Thyroid gland (tissue), 4 donors: ENCODE results near the gene MICAL3. TPM values are rescaled to one million over a fixed set of nuclear protein-coding genes. Genes with fewer than 3 reads are reported as not detected.

Experiments
- DNase-seq, 2 donors: peaks; one replicate each; pipeline ENCODE4 v3.0.0-alpha.2; 2019
- H3K27ac ChIP-seq, 3 donors: fragments of 200-600 bp; sonication (generic); 1 replicate in 2 of 3; 2 replicates in 1 of 3; pipeline ENCODE4 v1.5.1; 2016 to 2019; ENCODE audit warnings: mild to moderate bottlenecking in 1 of 3, moderate library complexity in 1 of 3
- H3K27me3 ChIP-seq: fragments of 200-600 bp; sonication (generic); one replicate; pipeline ENCODE4 v1.5.1; 2019
- H3K36me3 ChIP-seq, 2 donors: fragments of 200-600 bp; sonication (generic); one replicate each; pipeline ENCODE4 v1.5.1; 2016 to 2019
- H3K4me1 ChIP-seq, 2 donors: fragments of 200-600 bp; sonication (generic); one replicate each; pipeline ENCODE4 v1.5.1; 2017 to 2019
- H3K4me3 ChIP-seq, 3 donors: fragments of 200-600 bp; sonication (generic); replicated peaks in 1 of 3; 1 replicate in 2 of 3; 2 replicates in 1 of 3; pipeline ENCODE4 v1.5.1; 2016; ENCODE audit warnings: mild to moderate bottlenecking in 1 of 3
- H3K9me3 ChIP-seq: fragments of 200-600 bp; sonication (generic); one replicate; pipeline ENCODE4 v1.5.1; 2017
- CTCF ChIP-seq, 6 experiments: fragments of 200-600 bp in 3 of 6; fragments of 450-650 bp in 3 of 6; sonication (generic) in 3 of 6; IDR thresholded peaks; one replicate each; pipeline ENCODE4 v1.5.1; 2016 to 2019; ENCODE audit warnings: antibody characterized with exemption in 6 of 6, mild to moderate bottlenecking in 2 of 6, inconsistent platforms in 1 of 6, moderate library complexity in 1 of 6
- POLR2A ChIP-seq, 2 donors: fragments of 450-650 bp; IDR thresholded peaks; one replicate each; pipeline ENCODE4 v1.6.1; 2017; ENCODE audit warnings: antibody characterized with exemption in 2 of 2, mild to moderate bottlenecking in 2 of 2, moderate library complexity in 1 of 2
- WGBS, 2 donors: methylation state at CpG; one replicate each; pipeline ENCODE4 v1.1.5; 2017; 5-methylcytosine and 5-hydroxymethylcytosine counted together
- intact Hi-C: fragments of 100-400 bp; cut with DNase I; formaldehyde crosslinking; loops from one replicate; pipeline ENCODE4 v1.15.1; 2023
- total RNA-seq, 4 donors: library from RNA; depleted of rRNA; stranded (reverse); fragments of >200 nt; gene quantifications; one replicate each; pipeline ENCODE4 v1.2.3, GENCODE V29; 2016

MICAL3 gene
- total RNA-seq, 4 donors from 2014 or later = 31.8 to 53.8 (median 43.6) TPM

- TF ChIP-seq CTCF (IDR thresholded peaks at IDR 0.05) = no peak
- TF ChIP-seq POLR2A (IDR thresholded peaks at IDR 0.05) = no peak
- intact Hi-C loops = no loop called here
- 95 to 100% methylated on average over 6 to 14 of the region's 16 CpGs for WGBS, 2 donors
- Histone ChIP-seq H3K36me3 (peaks cover 0 to 5% of the 10 kb centered on the region in 2 donors), H3K27me3 (no peaks in the 10 kb centered on the region), H3K27ac (no peak overlapping the region), H3K9me3 (no peaks in the 10 kb centered on the region), H3K4me1 (peaks cover 31 to 37% of the 10 kb centered on the region in 2 donors), H3K4me3 (no peak overlapping the region)
- DNase-seq = no peak
These were observed 182.5 kb downstream of the MICAL3 start for GRCh38 chr22:17841836-17842235.

GRCh38 chr22:17838180-17838865 is 186.0 kb downstream of the MICAL3 start:
- peak in 1 of 2 donors; percentile 14 for DNase-seq
- H3K9me3 ChIP-seq = no peaks in the 10 kb centered on the region
- H3K27ac ChIP-seq = peak overlapping the region; percentile 95 to 100 (median 99)
- WGBS, 2 donors = 89 to 93% methylated on average over 13 of the region's 13 CpGs
- TF ChIP-seq CTCF (IDR thresholded peaks at IDR 0.05) (no peak), POLR2A (IDR thresholded peaks at IDR 0.05) (no peak)
- H3K4me1 ChIP-seq = peaks cover 35 to 47% of the 10 kb centered on the region in 2 donors
- H3K4me3 ChIP-seq = no peak overlapping the region
- no peaks in the 10 kb centered on the region for H3K27me3 ChIP-seq
- intact Hi-C loops = no loop called here
- H3K36me3 ChIP-seq = peaks cover 0 to 5% of the 10 kb centered on the region in 2 donors

- peaks cover 0 to 5% of the 10 kb centered on the region in 2 donors for H3K36me3 ChIP-seq
- peaks cover 47 to 59% of the 10 kb centered on the region in 2 donors for H3K4me1 ChIP-seq
- peak; percentile 95 to 96 for DNase-seq
- TF ChIP-seq CTCF (IDR thresholded peaks at IDR 0.05) (peak in 4 of 6 experiments; percentile 41 to 73 (median 59)), POLR2A (IDR thresholded peaks at IDR 0.05) (peak in 1 of 2 donors; percentile 34)
- 47 to 59% methylated on average over 14 of the region's 14 CpGs for WGBS, 2 donors
- H3K27me3 ChIP-seq = no peaks in the 10 kb centered on the region
- intact Hi-C loops = no loop called here
- H3K9me3 ChIP-seq = no peaks in the 10 kb centered on the region
- peak overlapping the region; percentile 98 to 100 (median 99) for H3K27ac ChIP-seq
- peak overlapping the region in 1 of 3 donors; percentile 5 for H3K4me3 ChIP-seq
These were observed 187.2 kb downstream of the MICAL3 start for GRCh38 chr22:17836992-17837742.

GRCh38 chr22:17835256-17835655 is 189.1 kb downstream of the MICAL3 start:
- 48 to 63% methylated on average over 4 to 6 of the region's 6 CpGs for WGBS, 2 donors
- no peaks in the 10 kb centered on the region for H3K36me3 ChIP-seq
- intact Hi-C loops = no loop called here

More at GRCh38 chr22:17835256-17835655, 189.1 kb downstream of the MICAL3 start:
- peak; percentile 66 to 80 for DNase-seq
- Histone ChIP-seq H3K4me3 (no peak overlapping the region), H3K27me3 (no peaks in the 10 kb centered on the region), H3K27ac (peak overlapping the region; percentile 81 to 99 (median 97)), H3K9me3 (no peaks in the 10 kb centered on the region), H3K4me1 (peaks cover 47 to 75% of the 10 kb centered on the region in 2 donors)
- no peak for TF ChIP-seq CTCF (IDR thresholded peaks at IDR 0.05)
- TF ChIP-seq POLR2A (IDR thresholded peaks at IDR 0.05) = peak in 1 of 2 donors; percentile 32
